GM23338 (cell line): Measurements from ENCODE around the gene ADGRG1. TPM values are rescaled to one million over a fixed set of nuclear protein-coding genes. Genes with fewer than 3 reads are reported as not detected.

Experiments
- ATAC-seq: fragments of 200-7000 bp; cut with Tn5 transposase; 3 replicates; pipeline ENCODE4 v1.9.1; 2020
- DNase-seq: peaks from one replicate; pipeline ENCODE4 v3.0.0-alpha.2; 2015; ENCODE audit warnings: low spot score
- H2AFZ ChIP-seq: fragments of 200-600 bp; sonication (generic); 2 replicates; pipeline ENCODE4 v1.8.0; 2016; ENCODE audit warnings: antibody characterized with exemption, mild to moderate bottlenecking, moderate library complexity
- H3F3A ChIP-seq: fragments of 200-600 bp; sonication (generic); replicated peaks from 2 replicates; pipeline ENCODE4 v1.8.0; 2017; ENCODE audit warnings: antibody characterized with exemption, mixed run types, low read depth
- H3K27ac ChIP-seq: fragments of 200-600 bp; sonication (generic); 2 replicates; pipeline ENCODE4 v1.6.1; 2016; ENCODE audit warnings: low read depth
- H3K27me3 ChIP-seq: fragments of 200-600 bp; sonication (generic); 2 replicates; pipeline ENCODE4 v1.8.0; 2016; ENCODE audit warnings: mild to moderate bottlenecking, mixed run types, moderate library complexity; ENCODE audit not compliant: insufficient read depth
- H3K36me3 ChIP-seq: fragments of 200-600 bp; sonication (generic); 2 replicates; pipeline ENCODE4 v1.8.0; 2016; ENCODE audit warnings: mild to moderate bottlenecking; ENCODE audit not compliant: insufficient read depth
- H3K4me1 ChIP-seq: fragments of 200-600 bp; sonication (generic); 2 replicates; pipeline ENCODE4 v1.8.0; 2016; ENCODE audit warnings: mild to moderate bottlenecking, moderate library complexity; ENCODE audit not compliant: insufficient read depth
- H3K4me2 ChIP-seq: fragments of 200-600 bp; sonication (generic); 2 replicates; pipeline ENCODE4 v1.7.1; 2017; ENCODE audit warnings: mixed run types
- H3K4me3 ChIP-seq: fragments of 200-600 bp; sonication (generic); 2 replicates; pipeline ENCODE4 v1.6.1; 2016; ENCODE audit warnings: mixed run types
- H3K79me2 ChIP-seq: fragments of 200-600 bp; sonication (generic); replicated peaks from 2 replicates; pipeline ENCODE4 v1.8.0; 2017; ENCODE audit warnings: mild to moderate bottlenecking; ENCODE audit not compliant: insufficient read depth
- H3K9me2 ChIP-seq: fragments of 200-600 bp; sonication (generic); 2 replicates; pipeline ENCODE4 v1.8.0; 2017; ENCODE audit not compliant: insufficient read depth
- H4K20me1 ChIP-seq: fragments of 200-600 bp; sonication (generic); replicated peaks from 2 replicates; pipeline ENCODE4 v1.8.0; 2017; ENCODE audit warnings: mild to moderate bottlenecking; ENCODE audit not compliant: insufficient read depth
- H3K27ac Mint-ChIP-seq: 2 replicates; pipeline ENCODE4 v1.8.0; 2020; ENCODE audit warnings: inconsistent platforms, mild to moderate bottlenecking, moderate library complexity, mixed read lengths
- H3K27me3 Mint-ChIP-seq: 3 replicates; pipeline ENCODE4 v1.8.0; 2022; ENCODE audit warnings: low read depth, mild to moderate bottlenecking, moderate library complexity, mixed read lengths, inconsistent platforms; ENCODE audit not compliant: insufficient read depth, poor library complexity
- H3K36me3 Mint-ChIP-seq: 3 replicates; pipeline ENCODE4 v1.8.0; 2021; ENCODE audit warnings: low read depth, mild to moderate bottlenecking, inconsistent platforms, moderate library complexity, mixed read lengths
- H3K4me1 Mint-ChIP-seq: 3 replicates; pipeline ENCODE4 v1.8.0; 2020; ENCODE audit warnings: mild to moderate bottlenecking, inconsistent platforms, mixed read lengths
- H3K4me3 Mint-ChIP-seq: 3 replicates; pipeline ENCODE4 v1.8.0; 2021; ENCODE audit warnings: moderate library complexity, mild to moderate bottlenecking, inconsistent platforms, mixed read lengths
- H3K9me3 Mint-ChIP-seq: 3 replicates; pipeline ENCODE4 v1.8.0; 2020; ENCODE audit warnings: moderate library complexity, mild to moderate bottlenecking, inconsistent platforms, mixed read lengths
- CREB1 ChIP-seq: fragments of 250-450 bp; sonication (Bioruptor Pico); IDR thresholded peaks from 2 replicates; pipeline ENCODE4 v1.5.0; 2020; ENCODE audit warnings: low read depth, mild to moderate bottlenecking, moderate library complexity
- CTCF ChIP-seq, 2 experiments: fragments of 200-600 bp in 1 of 2; sonication (generic) in 1 of 2; conservative IDR thresholded peaks; 2 replicates each; pipeline versions ENCODE4 v1.5.1 to v1.6.1; 2016 to 2017; ENCODE audit warnings: antibody characterized with exemption in 2 of 2, low read depth in 2 of 2, mild to moderate bottlenecking in 2 of 2, moderate library complexity in 1 of 2
- ETS1 ChIP-seq: IDR thresholded peaks from 2 replicates; pipeline ENCODE4 v1.6.1; 2016; ENCODE audit warnings: antibody characterized with exemption
- EZH2 ChIP-seq: fragments of 200-600 bp; sonication (generic); IDR thresholded peaks from one replicate; pipeline ENCODE4 v1.8.0; 2017; ENCODE audit warnings: antibody characterized with exemption, mild to moderate bottlenecking, low read depth; ENCODE audit not compliant: unreplicated experiment
- EZH2phosphoT487 ChIP-seq: fragments of 200-600 bp; sonication (generic); IDR thresholded peaks from one replicate; pipeline ENCODE4 v1.8.1; 2018; ENCODE audit warnings: antibody characterized with exemption; ENCODE audit not compliant: unreplicated experiment
- JUNB ChIP-seq: IDR thresholded peaks from one replicate; pipeline ENCODE4 v1.6.1; 2016; ENCODE audit warnings: antibody characterized with exemption; ENCODE audit not compliant: unreplicated experiment
- NANOG ChIP-seq: IDR thresholded peaks from 2 replicates; pipeline ENCODE4 v1.6.1; 2016; ENCODE audit warnings: antibody characterized with exemption, borderline replicate concordance
- POLR2AphosphoS5 ChIP-seq: IDR thresholded peaks from 2 replicates; pipeline ENCODE4 v1.6.1; 2016; ENCODE audit warnings: antibody characterized with exemption, low read depth
- REST ChIP-seq: IDR thresholded peaks from one replicate; pipeline ENCODE4 v1.6.1; 2018; ENCODE audit warnings: antibody characterized with exemption; ENCODE audit not compliant: unreplicated experiment
- STAT1 ChIP-seq: IDR thresholded peaks from one replicate; pipeline ENCODE4 v1.6.1; 2016; ENCODE audit warnings: antibody characterized with exemption; ENCODE audit not compliant: unreplicated experiment
- ZNF114 ChIP-seq: fragments of 250-450 bp; sonication (Bioruptor Pico); IDR thresholded peaks from 2 replicates; pipeline ENCODE4 v1.5.0; 2020; ENCODE audit warnings: mild to moderate bottlenecking, moderate library complexity
- ZNF331 ChIP-seq: fragments of 250-450 bp; sonication (Bioruptor Pico); IDR thresholded peaks from 2 replicates; pipeline ENCODE4 v1.5.0; 2020; ENCODE audit warnings: low read depth, mild to moderate bottlenecking, moderate library complexity
- polyA plus RNA-seq: library from polyadenylated mRNA; unstranded; fragments of >200 nt; fragmentation: Nextera tagmentation; extraction: Ambion mirVana; gene quantifications from 2 replicates; pipeline ENCODE4 v1.2.1, GENCODE V29; 2016
- total RNA-seq: library from RNA; depleted of rRNA; stranded (reverse); fragments of >200 nt; shearing (Covaris generic); gene quantifications from 2 replicates; pipeline ENCODE4 v1.2.3, GENCODE V29; 2014

Gene ADGRG1
- total and polyA plus RNA-seq, 2 experiments from 2014 or later, result 0.14 to 0.47 TPM

- no peak for TF ChIP-seq ETS1
These were observed 6.7 kb upstream of the ADGRG1 start (continued) for GRCh38 chr16:57621521-57622271.

GRCh38 chr16:57622361-57623250 is 5.8 kb upstream of the ADGRG1 start:
- Mint-ChIP-seq H3K9me3 (no peaks in the 10 kb centered on the region), H3K4me1 (peaks cover 56% of the 10 kb centered on the region), H3K27me3 (peaks cover 22% of the 10 kb centered on the region), H3K36me3 (no peaks in the 10 kb centered on the region), H3K27ac (peak overlapping the region; percentile 32; the same call in 1 of the 2 replicates), H3K4me3 (no peak overlapping the region)
- Histone ChIP-seq H2AFZ (peak overlapping the region; percentile 76), H4K20me1 (no peaks in the 10 kb centered on the region), H3K36me3 (no peaks in the 10 kb centered on the region), H3F3A (no peaks in the 10 kb centered on the region), H3K4me1 (0 out of 2 replicates have a peak, but pooled peaks cover 5% of the 10 kb centered on the region), H3K27ac (no peak overlapping the region), H3K4me2 (no peak overlapping the region), H3K79me2 (no peaks in the 10 kb centered on the region), H3K4me3 (no peak overlapping the region), H3K9me2 (no peaks in the 10 kb centered on the region), H3K27me3 (no peaks in the 10 kb centered on the region)
- DNase-seq (no peak), ATAC-seq (no peak)
- no peak for TF ChIP-seq ZNF331 (CRISPR knock-in tag)
- TF ChIP-seq CREB1 (CRISPR knock-in tag), result no peak
- TF ChIP-seq ETS1, result no peak
- no peak for TF ChIP-seq REST
- TF ChIP-seq ZNF114, result no peak
- no peak for TF ChIP-seq EZH2phosphoT487
- no peak for TF ChIP-seq STAT1
- TF ChIP-seq EZH2, result no peak
- TF ChIP-seq NANOG, result no peak
- no peak for TF ChIP-seq POLR2AphosphoS5
- TF ChIP-seq CTCF (conservative IDR thresholded peaks at IDR 0.05; ENCODE audit: low read depth in 2 of 2), result no peak
- TF ChIP-seq JUNB, result no peak
